SU-DHL-6 (cell line): ENCODE results near the gene BCL6.

Experiments used
- H2AFZ ChIP-seq: fragments of 200-600 bp; sonication (generic); 2 replicates; pipeline ENCODE4 v1.6.1; 2014; ENCODE audit warnings: low read depth, mild to moderate bottlenecking, moderate library complexity, mixed read lengths, antibody characterized with exemption, low read length; ENCODE audit not compliant: severe bottlenecking
- H3F3A ChIP-seq: fragments of 200-600 bp; shearing (Covaris generic); 2 replicates; pipeline ENCODE4 v1.6.0; 2016; ENCODE audit warnings: antibody characterized with exemption, mild to moderate bottlenecking; ENCODE audit not compliant: insufficient read depth
- H3K27ac ChIP-seq: fragments of 200-600 bp; sonication (generic); 2 replicates; pipeline ENCODE4 v1.5.1; 2016; ENCODE audit warnings: low read depth, mild to moderate bottlenecking, low read length, moderate library complexity, mixed read lengths
- H3K27me3 ChIP-seq: fragments of 200-600 bp; sonication (generic), shearing (Covaris generic); 2 replicates; pipeline ENCODE4 v1.6.0; 2014; ENCODE audit warnings: mild to moderate bottlenecking, low read length
- H3K36me3 ChIP-seq: fragments of 200-600 bp; sonication (generic); 2 replicates; pipeline ENCODE4 v1.6.1; 2014; ENCODE audit warnings: mild to moderate bottlenecking, low read length, mixed read lengths
- H3K4me2 ChIP-seq: fragments of 300-600, 200-600 bp; shearing (Covaris generic), sonication (generic); 2 replicates; pipeline ENCODE4 v1.6.0; 2014; ENCODE audit warnings: low read length, low read depth, mild to moderate bottlenecking; ENCODE audit not compliant: poor library complexity, severe bottlenecking
- H3K4me3 ChIP-seq: fragments of 200-600 bp; sonication (generic); 2 replicates; pipeline ENCODE4 v1.5.1; 2014; ENCODE audit warnings: antibody characterized with exemption, low read length, mild to moderate bottlenecking, mixed read lengths; ENCODE audit not compliant: insufficient read depth, poor library complexity, severe bottlenecking
- H3K79me2 ChIP-seq: fragments of 200-600 bp; sonication (generic); 2 replicates; pipeline ENCODE4 v1.6.1; 2014; ENCODE audit warnings: mild to moderate bottlenecking, low read length, moderate library complexity; ENCODE audit not compliant: insufficient read depth
- H3K9ac ChIP-seq: fragments of 200-600 bp; sonication (generic); 2 replicates; pipeline ENCODE4 v1.7.0; 2014; ENCODE audit warnings: mild to moderate bottlenecking, low read length
- H3K9me2 ChIP-seq: fragments of 200-600 bp; sonication (generic); replicated peaks from 2 replicates; pipeline ENCODE4 v1.6.1; 2014; ENCODE audit warnings: low read length; ENCODE audit not compliant: insufficient read depth
- H3K9me3 ChIP-seq: fragments of 200-600 bp; sonication (generic); 2 replicates; pipeline ENCODE4 v1.6.1; 2014; ENCODE audit warnings: low read length, mixed read lengths; ENCODE audit not compliant: insufficient read depth
- H4K20me1 ChIP-seq: fragments of 200-600 bp; sonication (generic); 2 replicates; pipeline ENCODE4 v1.6.1; 2014; ENCODE audit warnings: low read depth, mild to moderate bottlenecking, antibody characterized with exemption, low read length, moderate library complexity, mixed read lengths
- CTCF ChIP-seq: fragments of 200-600 bp; sonication (generic); IDR thresholded peaks from one replicate; pipeline ENCODE4 v1.5.1; 2017; ENCODE audit warnings: antibody characterized with exemption, mild to moderate bottlenecking, low read length, moderate library complexity; ENCODE audit not compliant: insufficient read depth, poor library complexity, severe bottlenecking
- EZH2phosphoT487 ChIP-seq: fragments of 200-600 bp; sonication (generic), shearing (Covaris generic); conservative IDR thresholded peaks from 2 replicates; pipeline ENCODE4 v1.6.1; 2018; ENCODE audit warnings: mild to moderate bottlenecking, antibody characterized with exemption, low read length, moderate library complexity, mixed read lengths

Gene BCL6

GRCh38 chr3:187738071-187738330, 7.3 kb downstream of the BCL6 start:
- Histone ChIP-seq H3K79me2 (peaks cover 99% of the 10 kb centered on the region), H3K27me3 (no peaks in the 10 kb centered on the region), H3K9me3 (no peaks in the 10 kb centered on the region), H3K4me3 (peak overlapping the region; percentile 99), H2AFZ (no peak overlapping the region), H3K9ac (peak overlapping the region; percentile 99), H3K4me2 (peak overlapping the region; percentile 97), H3K27ac (peak overlapping the region; percentile 92), H3F3A (peaks cover 93% of the 10 kb centered on the region), H3K36me3 (peaks cover 37% of the 10 kb centered on the region), H4K20me1 (peaks cover 21% of the 10 kb centered on the region), H3K9me2 (no peaks in the 10 kb centered on the region)
- no peak for TF ChIP-seq CTCF
- TF ChIP-seq EZH2phosphoT487 = no peak

GRCh38 chr3:187737368-187738070, 7.7 kb downstream of the BCL6 start:
- H3K9ac ChIP-seq = peak overlapping the region; percentile 99
- no peaks in the 10 kb centered on the region for H3K9me3 ChIP-seq
- no peak overlapping the region for H2AFZ ChIP-seq
- H3K9me2 ChIP-seq = no peaks in the 10 kb centered on the region
- H3K4me2 ChIP-seq = peak overlapping the region; percentile 97
- H3K79me2 ChIP-seq = peaks cover 99% of the 10 kb centered on the region
- H3K36me3 ChIP-seq = peaks cover 37% of the 10 kb centered on the region
- H3K27me3 ChIP-seq = no peaks in the 10 kb centered on the region
- peak overlapping the region; percentile 92 for H3K27ac ChIP-seq
- H4K20me1 ChIP-seq = peaks cover 23% of the 10 kb centered on the region
- peak overlapping the region; percentile 99 for H3K4me3 ChIP-seq
- TF ChIP-seq EZH2phosphoT487 (no peak), CTCF (no peak)
- peaks cover 93% of the 10 kb centered on the region for H3F3A ChIP-seq

- Histone ChIP-seq H3K27ac (peak overlapping the region; percentile 92), H3K9ac (peak overlapping the region; percentile 99)
These were observed 8.3 kb downstream of the BCL6 start for GRCh38 chr3:187737006-187737367.

More at GRCh38 chr3:187737006-187737367, 8.3 kb downstream of the BCL6 start:
- H3K79me2 ChIP-seq = peaks cover 99% of the 10 kb centered on the region
- no peak overlapping the region for H2AFZ ChIP-seq
- H3K4me3 ChIP-seq = peak overlapping the region; percentile 16
- H4K20me1 ChIP-seq = peaks cover 29% of the 10 kb centered on the region
- H3K9me3 ChIP-seq = no peaks in the 10 kb centered on the region
- no peaks in the 10 kb centered on the region for H3K27me3 ChIP-seq
- no peaks in the 10 kb centered on the region for H3K9me2 ChIP-seq
- H3K4me2 ChIP-seq = peak overlapping the region; percentile 97
- H3F3A ChIP-seq = peaks cover 93% of the 10 kb centered on the region
- no peak for TF ChIP-seq EZH2phosphoT487
- TF ChIP-seq CTCF = no peak
- peaks cover 42% of the 10 kb centered on the region for H3K36me3 ChIP-seq
